PFSK-1 (cell line): ENCODE data around the gene THOP1.

Experiments used
- FOXP2 ChIP-seq: optimal IDR thresholded peaks from 2 replicates; pipeline ENCODE3; 2011; ENCODE audit warnings: borderline replicate concordance, control low read depth, inconsistent platforms; ENCODE audit not compliant: insufficient read depth; ENCODE audit errors: extremely low read length, extremely low read depth
- POLR2AphosphoS5 ChIP-seq: IDR thresholded peaks from 2 replicates; pipeline ENCODE4 v1.6.1; 2012; ENCODE audit warnings: low read depth, mild to moderate bottlenecking, control low read depth, low read length, moderate library complexity
- SIN3A ChIP-seq: IDR thresholded peaks from 2 replicates; pipeline ENCODE4 v1.6.1; 2012; ENCODE audit warnings: mild to moderate bottlenecking, low read length, moderate library complexity, borderline replicate concordance; ENCODE audit not compliant: insufficient read depth

GRCh38 chr19:2805261-2805900, 20.1 kb downstream of the THOP1 start:
- TF ChIP-seq SIN3A = no peak
- TF ChIP-seq POLR2AphosphoS5 = no peak
- TF ChIP-seq FOXP2 = no peak
